Measurements from ENCODE around the gene GGT6.

Gene GGT6

GRCh38 chr17:4551141-4551540 is 9.2 kb downstream of the GGT6 start:
- TF ChIP-seq EZH2phosphoT487 (IDR thresholded peaks at IDR 0.05; ENCODE audit: borderline replicate concordance) (no peak), CTCF (conservative IDR thresholded peaks at IDR 0.05; ENCODE audit: low read length) (peak; percentile 46; the same call in 1 of the 2 replicates)
- peaks cover 30% of the 10 kb centered on the region for H3K79me2 ChIP-seq (ENCODE audit: insufficient read depth, low read length)
- H4K20me1 ChIP-seq (ENCODE audit: insufficient read depth, low read length, poor library complexity, severe bottlenecking) = peaks cover 8% of the 10 kb centered on the region

GRCh38 chr17:4550534-4551039 is 9.8 kb downstream of the GGT6 start:
- TF ChIP-seq CTCF (conservative IDR thresholded peaks at IDR 0.05; ENCODE audit: low read length) = no peak
- TF ChIP-seq EZH2phosphoT487 (IDR thresholded peaks at IDR 0.05; ENCODE audit: borderline replicate concordance) = no peak
- no peak overlapping the region for H3K4me2 ChIP-seq (ENCODE audit: low read depth, low read length, poor library complexity, severe bottlenecking)
- peaks cover 8% of the 10 kb centered on the region for H4K20me1 ChIP-seq (ENCODE audit: insufficient read depth, low read length, poor library complexity, severe bottlenecking)
- peaks cover 25% of the 10 kb centered on the region for H3K79me2 ChIP-seq (ENCODE audit: insufficient read depth, low read length)
- H3K27me3 ChIP-seq (ENCODE audit: insufficient read depth, low read length, poor library complexity, severe bottlenecking) = no peaks in the 10 kb centered on the region
- H3K9ac ChIP-seq (ENCODE audit: low read depth, low read length, poor library complexity, severe bottlenecking) = no peak overlapping the region
- no peak overlapping the region for H2AFZ ChIP-seq (ENCODE audit: low read length)
- no peaks in the 10 kb centered on the region for H3K9me2 ChIP-seq (replicated peaks; ENCODE audit: low read depth, low read length)
- peaks cover 21% of the 10 kb centered on the region for H3K4me1 ChIP-seq (ENCODE audit: insufficient read depth, low read length, poor library complexity, severe bottlenecking)
- H3K36me3 ChIP-seq (ENCODE audit: insufficient read depth, low read length) = peaks cover 26% of the 10 kb centered on the region; the same call in 1 of the 2 replicates
- H3K9me3 ChIP-seq (ENCODE audit: insufficient read depth, low read depth, low read length) = no peaks in the 10 kb centered on the region
- no peaks in the 10 kb centered on the region for H3F3A ChIP-seq (ENCODE audit: low read depth)
- H3K4me3 ChIP-seq (ENCODE audit: low read length, poor library complexity, severe bottlenecking) = no peak overlapping the region

More at GRCh38 chr17:4551141-4551540, 9.2 kb downstream of the GGT6 start:
- no peak overlapping the region for H3K9ac ChIP-seq (ENCODE audit: low read depth, low read length, poor library complexity, severe bottlenecking)
- H3K9me3 ChIP-seq (ENCODE audit: insufficient read depth, low read depth, low read length) = no peaks in the 10 kb centered on the region
- no peaks in the 10 kb centered on the region for H3F3A ChIP-seq (ENCODE audit: low read depth)
- peaks cover 26% of the 10 kb centered on the region; the same call in 1 of the 2 replicates for H3K36me3 ChIP-seq (ENCODE audit: insufficient read depth, low read length)
- H3K9me2 ChIP-seq (replicated peaks; ENCODE audit: low read depth, low read length) = no peaks in the 10 kb centered on the region
- peaks cover 27% of the 10 kb centered on the region for H3K4me1 ChIP-seq (ENCODE audit: insufficient read depth, low read length, poor library complexity, severe bottlenecking)
- H3K4me3 ChIP-seq (ENCODE audit: low read length, poor library complexity, severe bottlenecking) = no peak overlapping the region
- H3K4me2 ChIP-seq (ENCODE audit: low read depth, low read length, poor library complexity, severe bottlenecking) = no peak overlapping the region
- no peaks in the 10 kb centered on the region for H3K27me3 ChIP-seq (ENCODE audit: insufficient read depth, low read length, poor library complexity, severe bottlenecking)
- no peak overlapping the region for H2AFZ ChIP-seq (ENCODE audit: low read length)

GRCh38 chr17:4549781-4550533 is 10.4 kb downstream of the GGT6 start:
- peaks cover 23% of the 10 kb centered on the region for H3K79me2 ChIP-seq (ENCODE audit: insufficient read depth, low read length)
- no peaks in the 10 kb centered on the region for H3F3A ChIP-seq (ENCODE audit: low read depth)
- H3K36me3 ChIP-seq (ENCODE audit: insufficient read depth, low read length) = peaks cover 26% of the 10 kb centered on the region; the same call in 1 of the 2 replicates
- no peak overlapping the region for H2AFZ ChIP-seq (ENCODE audit: low read length)
- no peak overlapping the region for H3K4me2 ChIP-seq (ENCODE audit: low read depth, low read length, poor library complexity, severe bottlenecking)
- no peaks in the 10 kb centered on the region for H3K27me3 ChIP-seq (ENCODE audit: insufficient read depth, low read length, poor library complexity, severe bottlenecking)
- peaks cover 20% of the 10 kb centered on the region for H3K4me1 ChIP-seq (ENCODE audit: insufficient read depth, low read length, poor library complexity, severe bottlenecking)
- peaks cover 8% of the 10 kb centered on the region for H4K20me1 ChIP-seq (ENCODE audit: insufficient read depth, low read length, poor library complexity, severe bottlenecking)
- H3K4me3 ChIP-seq (ENCODE audit: low read length, poor library complexity, severe bottlenecking) = no peak overlapping the region
- H3K9ac ChIP-seq (ENCODE audit: low read depth, low read length, poor library complexity, severe bottlenecking) = no peak overlapping the region
- H3K9me2 ChIP-seq (replicated peaks; ENCODE audit: low read depth, low read length) = no peaks in the 10 kb centered on the region
- H3K9me3 ChIP-seq (ENCODE audit: insufficient read depth, low read depth, low read length) = no peaks in the 10 kb centered on the region
- no peak for TF ChIP-seq CTCF (conservative IDR thresholded peaks at IDR 0.05; ENCODE audit: low read length)
- no peak for TF ChIP-seq EZH2phosphoT487 (IDR thresholded peaks at IDR 0.05; ENCODE audit: borderline replicate concordance)
